Fibroblast of lung (primary cell): ENCODE measurements around the gene DCAF10.

ENCODE experiments used
- CTCF ChIP-seq, 2 donors: IDR thresholded peaks in 1 of 2; conservative IDR thresholded peaks in 1 of 2; 1 replicate in 1 of 2; 2 replicates in 1 of 2; pipeline ENCODE4 v1.5.1; 2011 to 2012; ENCODE audit warnings: low read length in 2 of 2, control low read depth in 1 of 2, inconsistent platforms in 1 of 2, low read depth in 1 of 2, mild to moderate bottlenecking in 1 of 2
- EZH2 ChIP-seq: IDR thresholded peaks from 2 replicates; pipeline ENCODE4 v1.5.1; 2012; ENCODE audit warnings: low read length, control low read depth, mild to moderate bottlenecking; ENCODE audit errors: missing control alignments

DNA sequence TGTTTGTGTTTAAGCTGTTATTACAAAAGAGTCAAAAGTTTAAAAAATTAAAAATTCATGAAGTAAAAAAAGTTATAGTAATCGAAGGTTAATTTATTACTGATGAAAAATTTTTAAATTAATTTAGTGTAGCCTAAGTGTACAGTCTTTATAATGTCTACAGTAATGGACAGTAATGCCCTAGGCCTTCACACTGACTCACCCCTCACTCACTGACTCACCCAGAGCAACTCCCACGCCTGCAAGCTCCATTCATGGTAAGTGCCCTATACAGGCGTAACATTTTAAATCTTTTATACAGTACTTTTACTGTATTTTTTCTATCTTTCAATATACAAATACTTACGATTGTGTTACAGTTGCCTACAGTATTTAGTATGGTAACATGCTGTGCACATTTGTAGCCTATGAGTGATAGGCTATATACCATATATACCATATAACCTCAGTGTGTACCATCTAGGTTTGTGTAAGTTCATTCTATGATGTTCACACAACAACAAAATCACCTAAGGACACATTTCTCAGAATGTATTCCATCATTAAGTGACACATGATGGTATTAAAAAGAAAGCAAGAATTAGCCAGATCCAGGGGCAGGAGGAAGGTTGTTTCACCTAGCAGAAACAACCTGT lies 40.1 kb downstream of the DCAF10 start:
- TF ChIP-seq CTCF (conservative IDR thresholded peaks at IDR 0.05 in 1 of 2, IDR thresholded peaks at IDR 0.05 in 1 of 2; ENCODE audit: low read depth in 1 of 2, low read length in 2 of 2) = no peak
- TF ChIP-seq EZH2 = no peak
